Spleen (tissue), 11 donors: ENCODE data around the gene TAF4. TPM values are rescaled to one million over a fixed set of nuclear protein-coding genes. Genes with fewer than 3 reads are reported as not detected.
A peak's percentile ranks its signal among the peaks of the same experiment; 100 is the strongest.
"Not testable (repeated sequence)": the region's sequence is repeated elsewhere in the genome, so short reads cannot be mapped to it uniquely, and the experiment has no call there.

Experiments used
- DNase-seq: peaks from one replicate; pipeline ENCODE4 v3.0.0-alpha.2; 2020
- H3K27ac ChIP-seq, 8 donors: fragments of 200-600 bp; sonication (generic) in 7 of 8; 1 replicate in 4 of 8; 2 replicates in 4 of 8; pipeline versions ENCODE4 v1.5.0 to v1.8.0; 2016 to 2021; ENCODE audit warnings: inconsistent platforms in 4 of 8, mild to moderate bottlenecking in 4 of 8, moderate library complexity in 1 of 8
- H3K27me3 ChIP-seq, 7 donors: fragments of 200-600 bp; sonication (generic) in 6 of 7; replicated peaks in 1 of 7; 1 replicate in 4 of 7; 2 replicates in 3 of 7; pipeline versions ENCODE4 v1.5.0 to v1.8.0; 2016 to 2021; ENCODE audit warnings: inconsistent platforms in 3 of 7, mild to moderate bottlenecking in 1 of 7
- H3K36me3 ChIP-seq, 6 donors: fragments of 200-600 bp; sonication (generic) in 5 of 6; 1 replicate in 4 of 6; 2 replicates in 2 of 6; pipeline versions ENCODE4 v1.5.0 to v1.8.0; 2016 to 2021; ENCODE audit warnings: inconsistent platforms in 2 of 6
- H3K4me1 ChIP-seq, 6 donors: fragments of 200-600 bp; sonication (generic) in 5 of 6; 1 replicate in 3 of 6; 2 replicates in 3 of 6; pipeline versions ENCODE4 v1.5.0 to v1.8.0; 2016 to 2021; ENCODE audit warnings: inconsistent platforms in 3 of 6
- H3K4me3 ChIP-seq, 8 donors: fragments of 200-600 bp; sonication (generic) in 7 of 8; 1 replicate in 4 of 8; 2 replicates in 4 of 8; pipeline versions ENCODE4 v1.5.0 to v1.8.0; 2016 to 2021; ENCODE audit warnings: inconsistent platforms in 4 of 8, mild to moderate bottlenecking in 4 of 8, moderate library complexity in 2 of 8
- H3K9me3 ChIP-seq, 8 donors: fragments of 200-600 bp; sonication (generic) in 7 of 8; 1 replicate in 4 of 8; 2 replicates in 4 of 8; pipeline versions ENCODE4 v1.5.0 to v1.8.0; 2016 to 2021; ENCODE audit warnings: inconsistent platforms in 4 of 8
- CTCF ChIP-seq, 11 experiments: fragments of 200-600 bp in 7 of 11; fragments of 450-650 bp in 4 of 11; sonication (generic) in 4 of 11; IDR thresholded peaks in 8 of 11; conservative IDR thresholded peaks in 3 of 11; 1 replicate in 7 of 11; 2 replicates in 4 of 11; pipeline versions ENCODE4 v1.4.0 to v1.8.0; 2016 to 2021; ENCODE audit warnings: antibody characterized with exemption in 11 of 11, inconsistent platforms in 4 of 11, mild to moderate bottlenecking in 1 of 11
- POLR2A ChIP-seq, 3 donors: fragments of 450-650 bp; IDR thresholded peaks; one replicate each; pipeline ENCODE4 v1.5.1; 2017; ENCODE audit warnings: antibody characterized with exemption in 3 of 3, mild to moderate bottlenecking in 1 of 3
- POLR2AphosphoS5 ChIP-seq, 3 donors: sonication (generic); formaldehyde crosslinking; IDR thresholded peaks; one replicate each; pipeline ENCODE4 v1.5.1; 2017; ENCODE audit warnings: antibody characterized with exemption in 3 of 3
- whole genome bisulfite sequencing, 5 donors: extraction: QIAGEN DNeasy Blood & Tissue Kit in 3 of 5; methylation state at CpG; one replicate each; pipeline versions ENCODE4 v1.1.5 to v1.1.7; 2013 to 2018; 5-methylcytosine and 5-hydroxymethylcytosine counted together
- intact Hi-C: fragments of 100-400 bp; cut with DNase I; formaldehyde crosslinking; loops from one replicate; pipeline ENCODE4 v1.15.0; 2023; ENCODE audit warnings: low total_unique reads
- polyA plus RNA-seq, 3 donors: library from polyadenylated mRNA; stranded (reverse); fragments of 200-250 nt; gene quantifications; one replicate each; pipeline ENCODE4 v1.2.1, GENCODE V29; 2013
- total RNA-seq, 7 donors: library from RNA; depleted of rRNA in 3 of 7; stranded (reverse); fragments of >200 nt in 3 of 7; fragmentation: NEBNext Ultra II Directional in 4 of 7; extraction: Animal tissue kit (Norgen Biotek cat#: 25700) in 4 of 7; gene quantifications; one replicate each; pipeline versions ENCODE4 v1.1.0 to v1.2.1, GENCODE V29; 2016 to 2021
- donor health status: healthy with polysubstance abuse.
- donor health status: DM: no; HTN: no; CAD: no; lungs with moderate emphysema.
- donor health status: DM: no; HTN: no; CAD: no.
- donor health status: Bipolar disorder and iron deficiency.
- donor health status: healthy.
- donor health status: DM: no; HTN: no; CAD: no.
- donor health status: DM: yes; HTN: yes; CAD: no.

The TAF4 gene
- total and polyA plus RNA-seq, 10 donors = 4.3 to 28.3 (median 16.5) TPM

GRCh38 chr20:62088258-62089127 is 22.8 kb upstream of the TAF4 start:
- peak; percentile 9 for DNase-seq
- Histone ChIP-seq H3K27me3 (peaks cover 0 to 31% (median 0%) of the 10 kb centered on the region in 7 donors), H3K27ac (no peak overlapping the region), H3K4me1 (no peaks in the 10 kb centered on the region), H3K4me3 (no peak overlapping the region), H3K36me3 (no peaks in the 10 kb centered on the region), H3K9me3 (peaks cover 0 to 18% (median 0%) of the 10 kb centered on the region in 8 donors)
- intact Hi-C loops = no loop called here
- no peak for TF ChIP-seq POLR2A (IDR thresholded peaks at IDR 0.05)
- TF ChIP-seq CTCF (IDR thresholded peaks at IDR 0.05 in 8 of 11, conservative IDR thresholded peaks at IDR 0.05 in 3 of 11) = no peak
- TF ChIP-seq POLR2AphosphoS5 (IDR thresholded peaks at IDR 0.05) = no peak
- 64 to 79% (median 74%) methylated on average over 15 of the region's 15 CpGs for WGBS, 5 donors

- peak; percentile 13 for DNase-seq
- TF ChIP-seq POLR2AphosphoS5 (IDR thresholded peaks at IDR 0.05) = no peak
- no peak for TF ChIP-seq POLR2A (IDR thresholded peaks at IDR 0.05)
- TF ChIP-seq CTCF (IDR thresholded peaks at IDR 0.05 in 8 of 11, conservative IDR thresholded peaks at IDR 0.05 in 3 of 11) = no peak
- H3K4me3 ChIP-seq = no peak overlapping the region
- peaks cover 0 to 11% (median 0%) of the 10 kb centered on the region in 8 donors for H3K9me3 ChIP-seq
- WGBS, 5 donors = 92 to 96% (median 93%) methylated on average over 17 of the region's 17 CpGs
- intact Hi-C loops = no loop called here
- H3K27ac ChIP-seq = no peak overlapping the region
- H3K4me1 ChIP-seq = no peaks in the 10 kb centered on the region
- H3K36me3 ChIP-seq = no peaks in the 10 kb centered on the region
- H3K27me3 ChIP-seq = peaks cover 0 to 25% (median 0%) of the 10 kb centered on the region in 7 donors
Measured at GRCh38 chr20:62087632-62088031, 22.0 kb upstream of the TAF4 start.

GRCh38 chr20:62087227-62087626 is 21.5 kb upstream of the TAF4 start:
- Histone ChIP-seq H3K9me3 (peaks cover 0 to 8% (median 0%) of the 10 kb centered on the region in 8 donors), H3K4me3 (no peak overlapping the region), H3K4me1 (no peaks in the 10 kb centered on the region), H3K36me3 (no peaks in the 10 kb centered on the region), H3K27me3 (peaks cover 0 to 25% (median 0%) of the 10 kb centered on the region in 7 donors), H3K27ac (no peak overlapping the region)
- intact Hi-C loops = no loop called here
- peak; percentile 45 for DNase-seq
- TF ChIP-seq CTCF (IDR thresholded peaks at IDR 0.05 in 8 of 11, conservative IDR thresholded peaks at IDR 0.05 in 3 of 11) (no peak), POLR2AphosphoS5 (IDR thresholded peaks at IDR 0.05) (no peak), POLR2A (IDR thresholded peaks at IDR 0.05) (no peak)
- 42 to 54% (median 50%) methylated on average over 10 to 11 of the region's 11 CpGs for WGBS, 5 donors

- DNase-seq = no peak
- WGBS, 5 donors = 66 to 80% (median 79%) methylated on average over 4 to 9 of the region's 9 CpGs
- Histone ChIP-seq H3K27ac (no peak overlapping the region), H3K4me1 (no peaks in the 10 kb centered on the region), H3K4me3 (no peak overlapping the region), H3K27me3 (peaks cover 0 to 25% (median 0%) of the 10 kb centered on the region in 7 donors), H3K36me3 (no peaks in the 10 kb centered on the region), H3K9me3 (peaks cover 0 to 7% (median 0%) of the 10 kb centered on the region in 8 donors)
- intact Hi-C loops = no loop called here
- no peak for TF ChIP-seq POLR2A (IDR thresholded peaks at IDR 0.05)
- no peak for TF ChIP-seq CTCF (IDR thresholded peaks at IDR 0.05 in 8 of 11, conservative IDR thresholded peaks at IDR 0.05 in 3 of 11)
- TF ChIP-seq POLR2AphosphoS5 (IDR thresholded peaks at IDR 0.05) = no peak
Measured at GRCh38 chr20:62085206-62085605, 19.5 kb upstream of the TAF4 start.

- H3K27ac ChIP-seq, H3K4me3 ChIP-seq, H3K36me3 ChIP-seq, H3K4me1 ChIP-seq, intact Hi-C loops: not testable (repeated sequence)
- peaks cover 0 to 25% (median 0%) of the 10 kb centered on the region in 7 donors for H3K27me3 ChIP-seq
- 89 to 94% (median 90%) methylated on average over 9 of the region's 9 CpGs for WGBS, 5 donors
- DNase-seq = peak; percentile 9
- H3K9me3 ChIP-seq = peaks cover 0 to 10% (median 3%) of the 10 kb centered on the region in 8 donors
Measured at GRCh38 chr20:62084224-62084623, 18.5 kb upstream of the TAF4 start.
